IgD-negative memory B cell (primary cell): Measurements from ENCODE around the gene SNX13. TPM values are rescaled to one million over a fixed set of nuclear protein-coding genes. Genes with fewer than 3 reads are reported as not detected.
"Not testable (repeated sequence)": the region's sequence is repeated elsewhere in the genome, so short reads cannot be mapped to it uniquely, and the experiment has no call there.

ENCODE experiments used
- H3K27ac Mint-ChIP-seq, 3 donors: one replicate each; pipeline ENCODE4 v1.8.0; 2020 to 2022; ENCODE audit warnings: mild to moderate bottlenecking in 3 of 3, mixed read lengths in 3 of 3, moderate library complexity in 1 of 3
- H3K27me3 Mint-ChIP-seq: one replicate; pipeline ENCODE4 v1.8.0; 2021; ENCODE audit warnings: mixed read lengths
- H3K36me3 Mint-ChIP-seq: one replicate; pipeline ENCODE4 v1.8.0; 2020; ENCODE audit warnings: mild to moderate bottlenecking, mixed read lengths
- H3K4me1 Mint-ChIP-seq, 3 donors: one replicate each; pipeline ENCODE4 v1.8.0; 2020 to 2022; ENCODE audit warnings: mixed read lengths in 3 of 3, mild to moderate bottlenecking in 1 of 3
- H3K4me3 Mint-ChIP-seq, 4 donors: one replicate each; pipeline ENCODE4 v1.8.0; 2020 to 2022; ENCODE audit warnings: mild to moderate bottlenecking in 4 of 4, mixed read lengths in 4 of 4, moderate library complexity in 3 of 4
- H3K9me3 Mint-ChIP-seq, 3 donors: one replicate each; pipeline ENCODE4 v1.8.0; 2020 to 2021; ENCODE audit warnings: mixed read lengths in 3 of 3, mild to moderate bottlenecking in 1 of 3
- polyA plus RNA-seq: library from polyadenylated mRNA; unstranded; fragments of 300-500 nt; fragmentation: Illumina TruSeq; gene quantifications from one replicate; pipeline ENCODE4 v1.2.3, GENCODE V29; 2021

SNX13 gene
- polyA plus RNA-seq, 1 donor from 2014 or later: 12.1 TPM

DNA sequence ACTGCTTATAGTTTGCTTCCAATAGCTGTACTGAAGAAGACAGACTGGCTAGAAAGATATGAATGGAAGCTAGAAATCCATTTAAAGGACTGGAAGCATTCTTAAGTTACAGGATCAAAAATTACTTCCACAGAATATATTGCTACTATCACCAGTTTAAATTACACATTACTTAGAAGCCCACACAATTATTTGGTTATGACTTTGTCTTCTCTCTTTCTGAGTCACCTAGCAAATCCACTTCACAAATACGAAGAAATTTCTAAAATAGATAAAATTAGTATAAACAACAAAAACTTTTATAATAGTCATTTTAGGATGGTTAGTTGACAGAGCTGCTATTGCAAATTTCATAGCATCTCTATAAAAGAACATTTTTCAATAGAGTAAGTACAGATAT, 108.1 kb downstream of the SNX13 start:
- Mint-ChIP-seq H3K36me3 (peaks cover 12% of the 10 kb centered on the region), H3K4me1 (peaks cover 0 to 3% (median 0%) of the 10 kb centered on the region in 3 donors), H3K4me3 (no peak overlapping the region), H3K27me3 (no peaks in the 10 kb centered on the region), H3K27ac (no peak overlapping the region), H3K9me3 (no peaks in the 10 kb centered on the region)

DNA sequence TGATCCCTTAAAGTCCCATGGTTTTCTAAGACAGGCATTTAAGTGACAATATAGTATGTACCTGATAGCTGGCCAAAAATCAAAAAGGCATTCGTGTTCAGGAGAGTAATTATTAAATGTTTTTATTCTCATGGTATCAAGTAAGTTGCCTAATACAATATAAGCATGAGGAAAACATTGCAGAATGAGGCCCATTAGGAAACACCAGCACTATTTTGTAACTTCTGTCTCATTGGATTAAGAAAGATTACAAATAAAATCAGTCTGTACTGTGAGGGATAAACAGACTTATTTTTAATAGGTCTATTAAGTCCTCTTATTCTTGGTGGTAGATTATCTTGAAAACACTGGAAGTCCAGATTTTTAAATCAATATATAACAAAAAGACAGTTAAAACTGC, 110.1 kb downstream of the SNX13 start:
- Mint-ChIP-seq H3K36me3 (peaks cover 14% of the 10 kb centered on the region), H3K27ac (no peak overlapping the region), H3K4me3 (no peak overlapping the region), H3K4me1 (peaks cover 0 to 2% (median 0%) of the 10 kb centered on the region in 3 donors), H3K9me3 (no peaks in the 10 kb centered on the region), H3K27me3 (no peaks in the 10 kb centered on the region)

DNA sequence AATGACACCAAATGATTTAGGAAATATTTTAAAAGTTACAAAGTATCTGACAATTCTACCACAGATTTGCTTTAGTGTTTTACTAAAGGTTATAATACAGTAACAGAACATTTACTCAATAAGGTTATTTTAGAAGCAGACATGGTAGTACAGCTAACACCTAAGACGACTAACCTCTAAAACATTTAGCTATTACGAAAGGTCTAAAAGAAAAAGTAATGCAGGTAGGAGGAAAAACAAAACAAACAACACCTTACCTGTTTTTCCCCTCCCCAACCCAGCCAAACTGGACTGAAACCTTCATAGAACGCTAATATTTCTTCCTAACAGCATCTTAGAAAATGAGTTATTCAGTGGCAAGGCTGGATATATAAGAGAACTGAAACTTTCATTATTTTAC, 111.3 kb downstream of the SNX13 start:
- Mint-ChIP-seq H3K36me3 (peaks cover 13% of the 10 kb centered on the region), H3K27me3 (no peaks in the 10 kb centered on the region), H3K4me3 (no peak overlapping the region), H3K4me1 (peaks cover 0 to 2% (median 0%) of the 10 kb centered on the region in 3 donors), H3K9me3 (no peaks in the 10 kb centered on the region), H3K27ac (no peak overlapping the region)

- Mint-ChIP-seq H3K4me1 (peaks cover 0 to 6% (median 0%) of the 10 kb centered on the region in 3 donors), H3K27me3 (no peaks in the 10 kb centered on the region), H3K4me3 (no peak overlapping the region), H3K9me3 (no peaks in the 10 kb centered on the region), H3K27ac (peak overlapping the region in 1 of 3 donors; percentile 40), H3K36me3 (peaks cover 16% of the 10 kb centered on the region)
Measured at GRCh38 chr7:17822547-17823173, 117.6 kb downstream of the SNX13 start.

DNA sequence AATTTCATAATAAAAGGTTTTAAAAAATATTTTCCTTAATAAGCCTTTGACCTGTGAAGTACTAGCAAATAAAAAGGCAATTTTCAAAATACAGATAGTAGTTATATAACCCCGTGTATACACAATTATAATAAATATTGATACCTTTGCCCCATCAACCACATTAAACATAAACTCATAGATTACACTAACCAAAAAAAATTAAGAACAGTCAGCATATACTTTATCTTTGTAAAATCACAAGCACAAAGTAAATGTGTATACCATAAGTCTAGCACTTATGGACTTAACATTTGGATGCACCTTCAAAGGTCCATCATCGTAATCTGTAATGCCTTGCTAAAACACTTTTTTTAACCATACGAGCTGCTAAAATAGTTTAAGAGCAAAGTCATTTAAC, 123.4 kb downstream of the SNX13 start:
- H3K4me3 Mint-ChIP-seq: no peak overlapping the region
- no peaks in the 10 kb centered on the region for H3K27me3 Mint-ChIP-seq
- H3K36me3 Mint-ChIP-seq: peaks cover 27% of the 10 kb centered on the region
- peaks cover 0 to 6% (median 3%) of the 10 kb centered on the region in 3 donors for H3K9me3 Mint-ChIP-seq
- no peak overlapping the region for H3K27ac Mint-ChIP-seq
- H3K4me1 Mint-ChIP-seq: peaks cover 0 to 3% (median 0%) of the 10 kb centered on the region in 3 donors

GRCh38 chr7:17815318-17815717, 125.0 kb downstream of the SNX13 start:
- Mint-ChIP-seq H3K9me3 (peaks cover 0 to 6% (median 3%) of the 10 kb centered on the region in 3 donors), H3K27me3 (no peaks in the 10 kb centered on the region), H3K36me3 (peaks cover 31% of the 10 kb centered on the region), H3K27ac (no peak overlapping the region), H3K4me1 (no peaks in the 10 kb centered on the region), H3K4me3 (no peak overlapping the region)

- Mint-ChIP-seq H3K36me3 (peaks cover 31% of the 10 kb centered on the region), H3K27me3 (no peaks in the 10 kb centered on the region), H3K4me3 (no peak overlapping the region), H3K4me1 (no peaks in the 10 kb centered on the region), H3K27ac (no peak overlapping the region), H3K9me3 (peaks cover 0 to 6% (median 3%) of the 10 kb centered on the region in 3 donors)
Measured at GRCh38 chr7:17814058-17814457, 126.2 kb downstream of the SNX13 start.

- not testable (repeated sequence) for H3K4me3 Mint-ChIP-seq, H3K4me1 Mint-ChIP-seq, H3K27me3 Mint-ChIP-seq, H3K9me3 Mint-ChIP-seq
- peaks cover 19% of the 10 kb centered on the region for H3K36me3 Mint-ChIP-seq
- H3K27ac Mint-ChIP-seq: peak overlapping the region in 1 of 3 donors; percentile 49
Measured at GRCh38 chr7:17809215-17809614, 131.1 kb downstream of the SNX13 start.

GRCh38 chr7:17807242-17807641, 133.1 kb downstream of the SNX13 start:
- Mint-ChIP-seq H3K4me3 (no peak overlapping the region), H3K9me3 (peaks cover 0 to 4% (median 0%) of the 10 kb centered on the region in 3 donors), H3K27me3 (no peaks in the 10 kb centered on the region), H3K27ac (no peak overlapping the region), H3K4me1 (peaks cover 0 to 3% (median 0%) of the 10 kb centered on the region in 3 donors), H3K36me3 (peaks cover 16% of the 10 kb centered on the region)

DNA sequence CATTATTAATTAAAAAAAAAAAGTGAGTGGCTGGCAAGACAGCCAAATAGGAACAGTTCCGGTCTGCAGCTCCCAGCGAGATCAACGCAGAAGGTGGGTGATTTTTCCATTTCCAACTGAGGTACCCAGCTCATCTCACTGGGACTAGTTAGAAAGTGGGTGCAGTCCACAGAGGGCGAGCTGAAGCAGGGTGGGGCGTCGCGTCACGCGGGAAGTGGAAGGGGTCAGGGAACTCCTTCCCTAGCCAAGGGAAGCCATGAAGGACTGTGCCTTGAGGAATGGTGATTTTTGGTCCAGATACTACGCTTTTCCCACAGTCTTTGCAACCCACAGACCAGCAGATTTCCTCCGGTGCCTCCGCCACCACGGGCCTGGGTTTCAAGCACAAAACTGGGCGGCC, 133.7 kb downstream of the SNX13 start:
- Mint-ChIP-seq H3K27ac (no peak overlapping the region), H3K9me3 (no peaks in the 10 kb centered on the region), H3K4me3 (no peak overlapping the region), H3K27me3 (no peaks in the 10 kb centered on the region), H3K36me3 (peaks cover 17% of the 10 kb centered on the region), H3K4me1 (peaks cover 0 to 3% (median 0%) of the 10 kb centered on the region in 3 donors)

DNA sequence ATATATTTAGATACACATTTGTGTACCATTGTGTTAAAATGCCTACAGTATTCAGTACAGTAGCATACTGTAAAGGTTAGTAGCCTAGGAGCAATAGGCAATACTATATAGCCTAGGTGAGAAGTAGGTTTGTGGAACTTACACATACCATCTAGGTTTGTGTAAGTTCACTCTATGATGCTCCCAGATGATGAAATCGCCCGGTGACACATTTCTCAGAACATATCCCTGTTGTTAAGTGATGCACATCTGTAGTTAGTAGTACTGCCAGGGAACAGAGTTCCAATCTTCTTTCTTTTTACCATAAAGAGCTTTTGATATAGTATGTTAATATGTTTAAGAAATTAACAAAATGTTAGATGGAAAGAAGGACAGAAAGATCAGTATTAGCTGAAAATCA, 138.2 kb downstream of the SNX13 start:
- Mint-ChIP-seq H3K27ac (no peak overlapping the region), H3K4me1 (no peaks in the 10 kb centered on the region), H3K4me3 (no peak overlapping the region), H3K9me3 (no peaks in the 10 kb centered on the region), H3K36me3 (peaks cover 27% of the 10 kb centered on the region), H3K27me3 (no peaks in the 10 kb centered on the region)

DNA sequence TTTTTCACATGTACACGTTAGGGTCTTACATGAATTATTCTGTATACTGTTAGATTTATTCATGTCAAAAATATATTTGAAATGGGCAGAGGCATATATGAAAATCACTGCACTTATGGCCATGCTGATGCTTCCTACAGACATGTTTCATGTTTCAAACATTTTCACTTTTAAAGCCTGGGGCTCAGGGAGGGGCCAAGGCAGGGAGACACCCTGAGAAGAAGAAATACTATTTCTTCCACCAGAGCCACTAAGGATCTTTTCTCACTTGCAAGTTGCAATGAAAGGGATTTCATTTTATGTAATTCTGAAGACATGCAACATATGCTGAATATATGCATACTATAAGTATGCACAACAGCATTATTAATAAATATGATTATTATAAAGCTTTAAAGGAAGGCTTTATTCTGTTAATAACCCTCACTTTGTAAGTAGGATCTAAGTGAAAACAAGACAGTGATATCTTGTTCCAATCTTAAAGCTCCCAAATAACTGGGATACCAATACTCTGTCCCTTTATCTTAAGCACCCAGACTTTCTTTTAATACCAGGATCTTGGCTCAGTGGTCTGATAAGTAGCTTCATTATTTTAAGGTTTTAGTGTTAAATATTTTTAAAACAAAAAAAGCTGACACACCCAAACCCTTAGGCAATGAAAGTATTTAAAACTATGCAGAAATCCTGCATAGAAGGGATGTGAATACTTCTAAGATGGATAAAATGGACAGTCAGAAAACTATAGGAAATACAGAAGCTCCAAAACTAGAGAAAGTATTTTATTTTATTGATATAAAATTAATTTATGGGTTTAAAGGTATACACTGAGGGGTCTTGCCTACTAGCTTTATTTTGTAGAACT, 148.0 kb downstream of the SNX13 start:
- H3K27me3 Mint-ChIP-seq: no peaks in the 10 kb centered on the region
- H3K9me3 Mint-ChIP-seq: no peaks in the 10 kb centered on the region
- no peak overlapping the region for H3K27ac Mint-ChIP-seq
- H3K4me3 Mint-ChIP-seq: no peak overlapping the region
- H3K36me3 Mint-ChIP-seq: peaks cover 12% of the 10 kb centered on the region
- H3K4me1 Mint-ChIP-seq: no peaks in the 10 kb centered on the region

DNA sequence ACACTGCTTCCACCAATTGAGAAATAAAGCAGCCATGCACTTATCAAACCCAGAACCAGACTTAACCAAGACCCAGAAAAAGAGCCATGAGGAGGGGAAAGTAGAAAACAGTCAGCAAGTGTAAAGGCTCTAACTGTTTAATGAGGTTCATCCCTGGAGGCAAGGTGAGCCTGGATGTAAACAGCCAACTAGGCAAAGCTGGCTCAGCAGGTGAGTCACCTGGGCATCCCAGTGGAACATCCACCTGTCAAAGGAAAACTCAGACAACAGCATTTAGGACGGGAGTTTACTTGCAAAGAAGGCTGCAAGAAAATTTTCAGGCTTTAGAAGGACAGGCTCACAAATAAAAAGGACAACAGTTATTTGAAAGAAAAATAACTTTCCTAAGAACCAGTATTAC, 153.0 kb downstream of the SNX13 start:
- H3K4me1 Mint-ChIP-seq: no peaks in the 10 kb centered on the region
- peaks cover 10% of the 10 kb centered on the region for H3K36me3 Mint-ChIP-seq
- no peak overlapping the region for H3K27ac Mint-ChIP-seq
- H3K9me3 Mint-ChIP-seq: no peaks in the 10 kb centered on the region
- no peak overlapping the region for H3K4me3 Mint-ChIP-seq
- no peaks in the 10 kb centered on the region for H3K27me3 Mint-ChIP-seq

- H3K36me3 Mint-ChIP-seq: peaks cover 10% of the 10 kb centered on the region
- no peak overlapping the region for H3K4me3 Mint-ChIP-seq
- no peaks in the 10 kb centered on the region for H3K4me1 Mint-ChIP-seq
- no peaks in the 10 kb centered on the region for H3K9me3 Mint-ChIP-seq
- H3K27me3 Mint-ChIP-seq: no peaks in the 10 kb centered on the region
- H3K27ac Mint-ChIP-seq: no peak overlapping the region
Measured at GRCh38 chr7:17786314-17786852, 153.9 kb downstream of the SNX13 start.

DNA sequence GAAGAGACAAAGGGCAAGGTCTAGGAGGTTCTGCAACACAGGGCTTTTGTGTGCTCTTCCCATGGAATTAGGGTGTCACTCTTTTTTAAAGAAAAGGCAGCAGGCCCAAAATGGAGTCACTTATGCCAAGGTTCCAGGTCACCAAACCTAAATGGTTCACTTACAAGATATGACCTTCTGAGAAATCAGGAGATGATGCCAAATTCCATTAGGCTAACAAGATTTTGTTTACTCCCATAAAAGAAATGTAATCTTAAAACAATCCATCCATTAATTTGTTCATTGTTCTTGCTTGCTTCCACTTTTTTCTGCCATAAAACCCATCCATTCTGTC, 158.1 kb downstream of the SNX13 start:
- Mint-ChIP-seq H3K4me1 (no peaks in the 10 kb centered on the region), H3K27ac (no peak overlapping the region), H3K27me3 (no peaks in the 10 kb centered on the region), H3K9me3 (no peaks in the 10 kb centered on the region), H3K4me3 (no peak overlapping the region), H3K36me3 (no peaks in the 10 kb centered on the region)
